MM.1S (cell line): ENCODE data around the gene EIF5.

ENCODE experiments used
- DNase-seq: peaks from one replicate; pipeline ENCODE4 v3.0.0-alpha.2; 2015
- H2AFZ ChIP-seq: fragments of 300-600 bp; sonication (generic); 2 replicates; pipeline ENCODE4 v1.6.0; 2016; ENCODE audit warnings: antibody characterized with exemption, low read length
- H3F3A ChIP-seq: fragments of 300-600 bp; sonication (generic); 2 replicates; pipeline ENCODE4 v1.6.1; 2016; ENCODE audit warnings: mild to moderate bottlenecking, antibody characterized with exemption, low read length, moderate library complexity, mixed read lengths; ENCODE audit not compliant: insufficient read depth
- H3K27ac ChIP-seq: fragments of 300-600 bp; sonication (generic); 2 replicates; pipeline ENCODE4 v1.5.1; 2016; ENCODE audit warnings: mild to moderate bottlenecking, low read length
- H3K27me3 ChIP-seq: fragments of 300-600 bp; sonication (generic); replicated peaks from 2 replicates; pipeline ENCODE4 v1.6.0; 2016; ENCODE audit warnings: low read length; ENCODE audit not compliant: insufficient read depth
- H3K36me3 ChIP-seq: fragments of 300-600 bp; sonication (generic); replicated peaks from 2 replicates; pipeline ENCODE4 v1.6.1; 2016; ENCODE audit warnings: mild to moderate bottlenecking, low read length, mixed read lengths; ENCODE audit not compliant: insufficient read depth
- H3K4me1 ChIP-seq: fragments of 300-600 bp; sonication (generic); 2 replicates; pipeline ENCODE4 v1.6.1; 2016; ENCODE audit warnings: low read length, mixed read lengths
- H3K4me2 ChIP-seq: fragments of 300-600 bp; sonication (generic); 2 replicates; pipeline ENCODE4 v1.6.0; 2016; ENCODE audit warnings: low read depth, low read length
- H3K4me3 ChIP-seq: fragments of 300-600 bp; sonication (generic); 2 replicates; pipeline ENCODE4 v1.5.1; 2016; ENCODE audit warnings: low read length, mixed read lengths
- H3K79me2 ChIP-seq: fragments of 300-600 bp; sonication (generic); 2 replicates; pipeline ENCODE4 v1.6.1; 2016; ENCODE audit warnings: mixed run types, low read length, mixed read lengths
- H3K9ac ChIP-seq: fragments of 300-600 bp; sonication (generic); 2 replicates; pipeline ENCODE4 v1.6.1; 2016; ENCODE audit warnings: low read length, mixed read lengths
- H3K9me2 ChIP-seq: fragments of 300-600 bp; sonication (generic); replicated peaks from 2 replicates; pipeline ENCODE4 v1.6.1; 2016; ENCODE audit warnings: mild to moderate bottlenecking, low read length, mixed read lengths; ENCODE audit not compliant: insufficient read depth
- H3K9me3 ChIP-seq: fragments of 300-600 bp; sonication (generic); replicated peaks from 2 replicates; pipeline ENCODE4 v1.6.1; 2016; ENCODE audit warnings: mild to moderate bottlenecking, low read length, mixed read lengths; ENCODE audit not compliant: insufficient read depth
- H4K20me1 ChIP-seq: fragments of 300-600 bp; sonication (generic); 2 replicates; pipeline ENCODE4 v1.6.1; 2016; ENCODE audit warnings: mild to moderate bottlenecking, low read length, moderate library complexity, mixed read lengths; ENCODE audit not compliant: insufficient read depth
- CTCF ChIP-seq: fragments of 300-600 bp; sonication (generic); IDR thresholded peaks from 2 replicates; pipeline ENCODE4 v1.5.1; 2016; ENCODE audit warnings: antibody characterized with exemption, low read length, mixed read lengths
- EZH2 ChIP-seq: fragments of 300-600 bp; sonication (generic); optimal IDR thresholded peaks from 2 replicates; pipeline ENCODE3; 2017; ENCODE audit warnings: low read depth, mild to moderate bottlenecking, antibody characterized with exemption, low read length, mixed read lengths
- EZH2phosphoT487 ChIP-seq: fragments of 300-600 bp; sonication (generic); IDR thresholded peaks from 2 replicates; pipeline ENCODE4 v1.6.1; 2018; ENCODE audit warnings: antibody characterized with exemption, low read length

Gene EIF5

GRCh38 chr14:103337794-103338193, 3.8 kb downstream of the EIF5 start:
- no peaks in the 10 kb centered on the region for H4K20me1 ChIP-seq
- H3K36me3 ChIP-seq: peaks cover 18% of the 10 kb centered on the region; the same call in 1 of the 2 replicates
- no peaks in the 10 kb centered on the region for H3K9me3 ChIP-seq
- TF ChIP-seq CTCF: no peak
- TF ChIP-seq EZH2phosphoT487: no peak
- TF ChIP-seq EZH2: no peak
- H3K4me2 ChIP-seq: no peak overlapping the region
- peaks cover 33% of the 10 kb centered on the region for H3K79me2 ChIP-seq
- no peaks in the 10 kb centered on the region for H3F3A ChIP-seq
- no peaks in the 10 kb centered on the region for H3K9me2 ChIP-seq
- no peaks in the 10 kb centered on the region for H3K4me1 ChIP-seq
- H3K4me3 ChIP-seq: no peak overlapping the region
- no peak overlapping the region for H3K9ac ChIP-seq
- H3K27me3 ChIP-seq: no peaks in the 10 kb centered on the region
- no peak overlapping the region for H3K27ac ChIP-seq
- H2AFZ ChIP-seq: no peak overlapping the region
- DNase-seq: no peak

GRCh38 chr14:103339561-103339960, 5.5 kb downstream of the EIF5 start:
- TF ChIP-seq EZH2phosphoT487 (no peak), EZH2 (no peak)
- DNase-seq: no peak
- H3K4me1 ChIP-seq: no peaks in the 10 kb centered on the region
- no peak overlapping the region for H3K9ac ChIP-seq
- H3K4me3 ChIP-seq: no peak overlapping the region
- H2AFZ ChIP-seq: no peak overlapping the region
- H3K27me3 ChIP-seq: no peaks in the 10 kb centered on the region
- H4K20me1 ChIP-seq: no peaks in the 10 kb centered on the region
- H3K9me2 ChIP-seq: no peaks in the 10 kb centered on the region
- H3K27ac ChIP-seq: no peak overlapping the region
- H3K4me2 ChIP-seq: no peak overlapping the region
- peaks cover 30% of the 10 kb centered on the region for H3K79me2 ChIP-seq
- peaks cover 18% of the 10 kb centered on the region; the same call in 1 of the 2 replicates for H3K36me3 ChIP-seq
- H3K9me3 ChIP-seq: no peaks in the 10 kb centered on the region
- no peaks in the 10 kb centered on the region for H3F3A ChIP-seq

- peaks cover 18% of the 10 kb centered on the region; the same call in 1 of the 2 replicates for H3K36me3 ChIP-seq
- no peaks in the 10 kb centered on the region for H3K4me1 ChIP-seq
- H3K9ac ChIP-seq: no peak overlapping the region
- TF ChIP-seq CTCF (no peak), EZH2 (no peak), EZH2phosphoT487 (no peak)
- no peaks in the 10 kb centered on the region for H3K9me3 ChIP-seq
- no peak overlapping the region for H3K4me2 ChIP-seq
- no peaks in the 10 kb centered on the region for H4K20me1 ChIP-seq
- H3K9me2 ChIP-seq: no peaks in the 10 kb centered on the region
- 0 out of 2 replicates have a peak, but pooled peaks cover 3% of the 10 kb centered on the region for H3F3A ChIP-seq
- H3K27me3 ChIP-seq: no peaks in the 10 kb centered on the region
- H3K79me2 ChIP-seq: peaks cover 19% of the 10 kb centered on the region
- no peak overlapping the region for H3K27ac ChIP-seq
- DNase-seq: no peak
- H3K4me3 ChIP-seq: no peak overlapping the region
- H2AFZ ChIP-seq: no peak overlapping the region
These were observed 6.6 kb downstream of the EIF5 start for GRCh38 chr14:103340480-103341212.
